GM12878 (cell line): ENCODE results near the gene SGMS1. TPM values are rescaled to one million over a fixed set of nuclear protein-coding genes. Genes with fewer than 3 reads are reported as not detected.

Experiments used
- ATAC-seq: fragments of 200-7000 bp; cut with Tn5 transposase; 3 replicates; pipeline ENCODE4 v1.9.1; 2020; ENCODE audit warnings: mild to moderate bottlenecking, moderate library complexity
- BruUV-seq: library from RNA; stranded (reverse); fragments of 400-500 nt; replicated peaks from 2 replicates; lab custom pipeline; 2021; lab: Mats Ljungman, UMichigan
- CTCF ChIA-PET: fragments of 300-600 bp; sonication (Branson Sonifier 250); formaldehyde crosslinking; extraction: SDS; loops from one replicate; lab custom pipeline; 2021; ENCODE audit warnings: inconsistent platforms; lab: Yijun Ruan, JAX
- POLR2A ChIA-PET: fragments of 350-600 bp; formaldehyde crosslinking; extraction: SDS; loops from one replicate; lab custom pipeline; 2021; ENCODE audit warnings: inconsistent platforms; lab: Charles Lee
- RAD21 ChIA-PET: fragments of 300-600 bp; sonication (Branson Sonifier 250); formaldehyde crosslinking; loops from one replicate; lab custom pipeline; 2023; ENCODE audit warnings: antibody characterized with exemption; ENCODE audit not compliant: unreplicated experiment; lab: Charles Lee
- SMC1A ChIA-PET: fragments of 300-600 bp; sonication (Branson Sonifier 250); formaldehyde crosslinking; loops from one replicate; lab custom pipeline; 2023; ENCODE audit not compliant: unreplicated experiment, uncharacterized antibody; lab: Charles Lee
- DNase-seq: peaks from one replicate; pipeline ENCODE4 v3.0.0-alpha.2; 2011; ENCODE audit warnings: low read depth, low spot score
- FAIRE-seq: peaks from 3 replicates; lab custom pipeline; 2011; peaks lifted over from hg19 to GRCh38; lab: Jason Lieb, UNC
- H2AFZ ChIP-seq: 2 replicates; pipeline ENCODE4 v1.6.0; 2011; ENCODE audit warnings: low read depth, low read length, control low read depth; ENCODE audit not compliant: control insufficient read depth
- H3K27ac ChIP-seq: 2 replicates; pipeline ENCODE4 v1.5.1; 2011; ENCODE audit warnings: control low read depth; ENCODE audit not compliant: control insufficient read depth, insufficient read depth
- H3K27me3 ChIP-seq, 2 experiments: replicated peaks in 1 of 2; 2 replicates each; pipeline versions ENCODE4 v1.6.0 to v1.6.1; 2011; ENCODE audit warnings: low read length in 1 of 2; ENCODE audit not compliant: control insufficient read depth in 2 of 2, insufficient read depth in 2 of 2
- H3K36me3 ChIP-seq, 2 experiments: 2 replicates each; pipeline ENCODE4 v1.5.1; 2011; ENCODE audit warnings: low read length in 1 of 2; ENCODE audit not compliant: control insufficient read depth in 2 of 2, insufficient read depth in 2 of 2
- H3K4me1 ChIP-seq: 2 replicates; pipeline ENCODE4 v1.6.1; 2011; ENCODE audit warnings: mild to moderate bottlenecking, low read length, moderate library complexity, mixed read lengths; ENCODE audit not compliant: control insufficient read depth, insufficient read depth
- H3K4me2 ChIP-seq: 2 replicates; pipeline ENCODE4 v1.6.0; 2011; ENCODE audit warnings: control low read depth; ENCODE audit not compliant: control insufficient read depth, insufficient read depth
- H3K4me3 ChIP-seq: fragments of 200-600 bp; sonication (generic); 2 replicates; pipeline ENCODE4 v1.5.1; 2016
- H3K79me2 ChIP-seq: 2 replicates; pipeline ENCODE4 v1.6.0; 2011; ENCODE audit warnings: low read length; ENCODE audit not compliant: control insufficient read depth, insufficient read depth
- H3K9ac ChIP-seq: 2 replicates; pipeline ENCODE4 v1.8.0; 2011; ENCODE audit warnings: low read length, control low read depth, mixed read lengths; ENCODE audit not compliant: control insufficient read depth, insufficient read depth
- H3K9me3 ChIP-seq: replicated peaks from 3 replicates; pipeline ENCODE4 v1.5.1; 2011; ENCODE audit warnings: mild to moderate bottlenecking, low read length; ENCODE audit not compliant: control insufficient read depth, insufficient read depth
- H4K20me1 ChIP-seq: 2 replicates; pipeline ENCODE4 v1.6.0; 2011; ENCODE audit not compliant: control insufficient read depth, insufficient read depth
- ASH2L ChIP-seq: fragments of 300-600, 200-600 bp; sonication (generic); IDR thresholded peaks from 2 replicates; pipeline ENCODE4 v1.6.1; 2017; ENCODE audit warnings: low read depth, mild to moderate bottlenecking, borderline replicate concordance
- ATF7 ChIP-seq: fragments of 450-650 bp; IDR thresholded peaks from 2 replicates; pipeline ENCODE4 v1.6.1; 2016; ENCODE audit warnings: low read depth, mild to moderate bottlenecking
- BCL3 ChIP-seq: IDR thresholded peaks from 2 replicates; pipeline ENCODE4 v1.6.1; 2011; ENCODE audit warnings: borderline replicate concordance, low read depth, mild to moderate bottlenecking, moderate library complexity, low read length; ENCODE audit not compliant: insufficient read depth, poor library complexity, severe bottlenecking
- IKZF1 ChIP-seq: fragments of 450-650 bp; conservative IDR thresholded peaks from 2 replicates; pipeline ENCODE4 v1.6.1; 2017; ENCODE audit warnings: antibody characterized with exemption, mild to moderate bottlenecking
- JUNB ChIP-seq: IDR thresholded peaks from 2 replicates; pipeline ENCODE4 v1.6.1; 2016; ENCODE audit warnings: antibody characterized with exemption, mild to moderate bottlenecking
- KLF5 ChIP-seq: fragments of 450-650 bp; IDR thresholded peaks from 2 replicates; pipeline ENCODE4 v1.6.1; 2014; ENCODE audit warnings: mild to moderate bottlenecking; ENCODE audit not compliant: partially characterized antibody
- MAX ChIP-seq: IDR thresholded peaks from 2 replicates; pipeline ENCODE4 v1.6.1; 2012; ENCODE audit warnings: low read depth, low read length, improper control_type of control experiment
- MEF2A ChIP-seq: IDR thresholded peaks from 2 replicates; pipeline ENCODE4 v1.6.1; 2011; ENCODE audit warnings: low read depth, mild to moderate bottlenecking, low read length, moderate library complexity; ENCODE audit not compliant: insufficient read depth
- MTA2 ChIP-seq: fragments of 450-650 bp; IDR thresholded peaks from 2 replicates; pipeline ENCODE4 v1.6.1; 2016; ENCODE audit warnings: low read depth, mild to moderate bottlenecking, moderate library complexity
- MTA3 ChIP-seq: IDR thresholded peaks from 2 replicates; pipeline ENCODE4 v1.6.1; 2012; ENCODE audit warnings: low read length, inconsistent platforms, borderline replicate concordance
- MXI1 ChIP-seq: fragments of 150-350 bp; IDR thresholded peaks from 2 replicates; pipeline ENCODE4 v1.6.1; 2011; ENCODE audit warnings: low read depth, mild to moderate bottlenecking, inconsistent platforms, low read length, improper control_type of control experiment
- NR2C1 ChIP-seq: fragments of 450-650 bp; IDR thresholded peaks from 2 replicates; pipeline ENCODE4 v1.6.1; 2017; ENCODE audit warnings: antibody characterized with exemption, mild to moderate bottlenecking, moderate library complexity
- PML ChIP-seq: IDR thresholded peaks from 2 replicates; pipeline ENCODE4 v1.6.1; 2012; ENCODE audit warnings: low read length, inconsistent platforms
- POLR2AphosphoS5 ChIP-seq: IDR thresholded peaks from 2 replicates; pipeline ENCODE4 v1.6.1; 2011; ENCODE audit warnings: mild to moderate bottlenecking, low read length, inconsistent platforms
- RCOR1 ChIP-seq: conservative IDR thresholded peaks from 2 replicates; pipeline ENCODE4 v1.6.1; 2012; ENCODE audit warnings: low read depth, low read length, improper control_type of control experiment
- RFX5 ChIP-seq: IDR thresholded peaks from 2 replicates; pipeline ENCODE4 v1.6.1; 2011; ENCODE audit warnings: low read depth, low read length, improper control_type of control experiment
- SMARCA5 ChIP-seq: fragments of 450-650 bp; IDR thresholded peaks from 2 replicates; pipeline ENCODE4 v1.6.1; 2017; ENCODE audit warnings: mild to moderate bottlenecking
- ZBED1 ChIP-seq: IDR thresholded peaks from 2 replicates; pipeline ENCODE4 v1.6.1; 2016; ENCODE audit warnings: borderline replicate concordance
- WGBS: methylation state at CpG from one replicate; pipeline ENCODE4 v1.1.6; 2016; ENCODE audit warnings: low lambda C conversion rate; ENCODE audit not compliant: insufficient replicate concordance, insufficient coverage; ENCODE audit errors: missing lambda C conversion rate; 5-methylcytosine and 5-hydroxymethylcytosine counted together
- in situ Hi-C: fragments of 300-500 bp; cut with MboI; formaldehyde crosslinking; loops from 9 replicates; pipeline ENCODE4 v1.14.3; 2018; ENCODE audit warnings: mixed read lengths
- intact Hi-C: fragments of 100-400 bp; cut with micrococcal nuclease; formaldehyde crosslinking; loops from one replicate; pipeline ENCODE4 v1.14.2; 2022; ENCODE audit not compliant: unreplicated experiment
- polyA plus RNA-seq, 11 experiments: library from polyadenylated mRNA; depleted of rRNA in 4 of 11; unstranded in 6 of 11; stranded (reverse) in 5 of 11; fragments of >200 nt; fragmentation: Nextera tagmentation in 4 of 11; fragmentation: Illumina TruSeq in 1 of 11; extraction: Ambion mirVana in 4 of 11; extraction: Trizol in 1 of 11; gene quantifications; 1 replicate in 1 of 11; 2 replicates in 10 of 11; pipeline versions ENCODE4 v1.2.1 to v1.2.3, GENCODE V29; 2011 to 2016; ENCODE audit warnings: inconsistent platforms in 2 of 11, missing spikeins in 2 of 11, low read depth in 1 of 11
- total RNA-seq, 4 experiments: library from RNA; depleted of rRNA in 3 of 4; stranded (reverse); fragments of >200 nt in 3 of 4; fragmentation: Illumina TruSeq in 1 of 4; extraction: Trizol in 1 of 4; gene quantifications; 2 replicates each; pipeline versions ENCODE4 v1.2.1 to v1.2.3, GENCODE V29; 2013 to 2021

Gene SGMS1
- total and polyA plus RNA-seq, 10 of the 15 experiments (the other 5 are each of a cell fraction or from before 2014, with no cell fraction given): 1.4 to 14.5 (median 4.9) TPM

GRCh38 chr10:50281967-50282522 lies 341.7 kb downstream of the SGMS1 start:
- ChIA-PET RAD21 (no interaction called here), SMC1A (interaction anchor here (0.6 to 1.1 kb wide), 3 partner anchors 22 to 378 kb away, joined by 3 to 5 read pairs (median 3); no protein-coding TSS in a partner anchor), CTCF (no interaction called here), POLR2A (no interaction called here)
- no peaks in the 10 kb centered on the region for H3K79me2 ChIP-seq
- no peaks in the 10 kb centered on the region for H3K36me3 ChIP-seq
- H3K4me3 ChIP-seq: no peak overlapping the region
- no peak overlapping the region for H3K9ac ChIP-seq
- H3K9me3 ChIP-seq: no peaks in the 10 kb centered on the region
- intact Hi-C loops (no loop called here), in situ Hi-C loops (no loop called here)
- H3K27ac ChIP-seq: no peak overlapping the region
- no peaks in the 10 kb centered on the region for H3K4me1 ChIP-seq
- DNase-seq: no peak
- H3K27me3 ChIP-seq: no peaks in the 10 kb centered on the region; a peak in 1 of 4 replicates
- 54% methylated on average over 4 of the region's 4 CpGs for whole genome bisulfite sequencing
- H2AFZ ChIP-seq: no peak overlapping the region
- H4K20me1 ChIP-seq: no peaks in the 10 kb centered on the region
- no peak for FAIRE-seq
- no peak overlapping the region for H3K4me2 ChIP-seq
- no TSS peak for BruUV-seq
- ATAC-seq: no peak
- TF ChIP-seq KLF5: no peak
- no peak for TF ChIP-seq RFX5
- TF ChIP-seq MTA3: no peak
- no peak for TF ChIP-seq ASH2L
- no peak for TF ChIP-seq PML
- TF ChIP-seq RCOR1: no peak
- TF ChIP-seq MEF2A: no peak
- TF ChIP-seq BCL3: no peak
- TF ChIP-seq ATF7: no peak
- TF ChIP-seq NR2C1: no peak
- no peak for TF ChIP-seq ZBED1
- no peak for TF ChIP-seq JUNB
- TF ChIP-seq IKZF1: no peak
- TF ChIP-seq SMARCA5: no peak
- no peak for TF ChIP-seq POLR2AphosphoS5
- TF ChIP-seq MAX: no peak
- no peak for TF ChIP-seq MTA2
- no peak for TF ChIP-seq MXI1
- TF ChIP-seq, all 136 proteins: peak for 0
